ENCODE results near the gene BCR. TPM values are rescaled to one million over a fixed set of nuclear protein-coding genes. Genes with fewer than 3 reads are reported as not detected.

Gene BCR
- total and polyA plus RNA-seq, 2 donors (not counting 1 experiment from before 2014, with no cell fraction given), result 30.2 to 46.4 TPM

GRCh38 chr22:23289851-23290724, 109.8 kb downstream of the BCR start:
- TF ChIP-seq CTCF (IDR thresholded peaks at IDR 0.05) (peak; percentile 75), EZH2 (IDR thresholded peaks at IDR 0.05; ENCODE audit: borderline replicate concordance, insufficient read depth, low read depth, low read length, poor library complexity, severe bottlenecking) (no peak)
- DNase-seq (peak; percentile 69), ATAC-seq (ENCODE audit: low read depth) (peak; percentile 53)
- Histone ChIP-seq H3K9ac (ENCODE audit: low read length) (no peak overlapping the region), H3K36me3 (replicated peaks in 1 of 2; ENCODE audit: control extremely low read depth in 1 of 2, control insufficient read depth in 1 of 2, extremely low read depth in 1 of 2, insufficient read depth in 2 of 2, low read length in 1 of 2) (peaks cover 0 to 52% of the 10 kb centered on the region in 2 experiments), H3K4me2 (replicated peaks; ENCODE audit: low read depth, low read length, poor library complexity, severe bottlenecking) (no peak overlapping the region), H3K4me1 (ENCODE audit: control insufficient read depth in 2 of 2, insufficient read depth in 2 of 2, low read length in 2 of 2) (no peaks in the 10 kb centered on the region), H4K20me1 (ENCODE audit: control insufficient read depth, insufficient read depth, low read length, poor library complexity, severe bottlenecking) (no peaks in the 10 kb centered on the region), H3K27ac (ENCODE audit: low read length in 2 of 2) (no peak overlapping the region), H3K4me3 (ENCODE audit: control extremely low read depth in 1 of 5, extremely low read depth in 1 of 5, insufficient read depth in 1 of 5, low read depth in 2 of 5, low read length in 4 of 5) (no peak overlapping the region), H2AFZ (ENCODE audit: insufficient read depth, low read depth, low read length, poor library complexity, severe bottlenecking) (no peak overlapping the region), H3K9me3 (ENCODE audit: control extremely low read depth in 1 of 3, control insufficient read depth in 2 of 3, insufficient read depth in 1 of 3, low read length in 2 of 3) (peaks cover 0 to 2% (median 0%) of the 10 kb centered on the region in 3 donors), H3K79me2 (ENCODE audit: control insufficient read depth, insufficient read depth, low read length) (no peaks in the 10 kb centered on the region), H3K27me3 (replicated peaks in 1 of 4; ENCODE audit: control extremely low read depth in 1 of 4, control insufficient read depth in 3 of 4, insufficient read depth in 4 of 4, low read length in 3 of 4) (no peaks in the 10 kb centered on the region)
- Mint-ChIP-seq H3K27ac (no peak overlapping the region), H3K27me3 (no peaks in the 10 kb centered on the region), H3K4me1 (no peaks in the 10 kb centered on the region), H3K9me3 (ENCODE audit: insufficient read depth) (no peaks in the 10 kb centered on the region), H3K4me3 (no peak overlapping the region)
- intact Hi-C loops (cut with micrococcal nuclease), result no loop called here
- WGBS (ENCODE audit: insufficient coverage), result 90% methylated on average over 17 of the region's 18 CpGs
- ChIA-PET CTCF (interaction anchor here (0.6 to 4.0 kb wide), 20 partner anchors 8 to 756 kb away, joined by 3 to 28 read pairs (median 6); partner anchors contain the start of gene BCR), POLR2A (no interaction called here)

All from B cell (primary cell).